Esophagus (tissue), 2 donors: Measurements from ENCODE around the gene DMBT1. TPM values are rescaled to one million over a fixed set of nuclear protein-coding genes. Genes with fewer than 3 reads are reported as not detected.

Experiments used
- H3K27ac ChIP-seq, 2 donors: one replicate each; pipeline ENCODE4 v1.5.1; 2013; ENCODE audit warnings: low read depth in 2 of 2, mild to moderate bottlenecking in 2 of 2, inconsistent platforms in 1 of 2, low read length in 1 of 2, moderate library complexity in 1 of 2
- H3K27me3 ChIP-seq, 2 donors: one replicate each; pipeline ENCODE4 v1.6.1; 2013; ENCODE audit warnings: low read length in 2 of 2, control low read depth in 1 of 2, mild to moderate bottlenecking in 1 of 2; ENCODE audit not compliant: insufficient read depth in 2 of 2, control insufficient read depth in 1 of 2
- H3K36me3 ChIP-seq, 2 donors: one replicate each; pipeline ENCODE4 v1.6.1; 2013; ENCODE audit warnings: low read length in 1 of 2; ENCODE audit not compliant: control insufficient read depth in 2 of 2, insufficient read depth in 2 of 2
- H3K4me1 ChIP-seq, 2 donors: one replicate each; pipeline ENCODE4 v1.6.1; 2013; ENCODE audit warnings: low read length in 1 of 2; ENCODE audit not compliant: control insufficient read depth in 2 of 2, insufficient read depth in 2 of 2
- H3K4me3 ChIP-seq, 2 donors: one replicate each; pipeline ENCODE4 v1.5.1; 2013; ENCODE audit warnings: low read length in 2 of 2, mild to moderate bottlenecking in 2 of 2, low read depth in 1 of 2, moderate library complexity in 1 of 2
- H3K9me3 ChIP-seq, 2 donors: one replicate each; pipeline ENCODE4 v1.6.1; 2013; ENCODE audit warnings: mild to moderate bottlenecking in 2 of 2, low read depth in 1 of 2, low read length in 1 of 2, moderate library complexity in 1 of 2; ENCODE audit not compliant: control insufficient read depth in 2 of 2, insufficient read depth in 1 of 2
- WGBS, 2 donors: extraction: QIAGEN DNeasy Blood & Tissue Kit; methylation state at CpG; one replicate each; pipeline ENCODE4 v1.1.7; 2013; 5-methylcytosine and 5-hydroxymethylcytosine counted together
- polyA plus RNA-seq, 2 donors: library from polyadenylated mRNA; stranded (reverse); fragments of 200-250 nt; gene quantifications; one replicate each; pipeline ENCODE4 v1.2.3, GENCODE V29; 2013
- donor health status: healthy with polysubstance abuse.
- donor health status: Bipolar disorder and iron deficiency.

Gene DMBT1
- polyA plus RNA-seq, 2 donors, result 0.16 to 0.35 TPM

GRCh38 chr10:122524811-122525210 is 35.7 kb upstream of the DMBT1 start:
- Histone ChIP-seq H3K9me3 (no peaks in the 10 kb centered on the region), H3K36me3 (no peaks in the 10 kb centered on the region), H3K4me3 (no peak overlapping the region), H3K27ac (no peak overlapping the region), H3K4me1 (no peaks in the 10 kb centered on the region), H3K27me3 (no peaks in the 10 kb centered on the region)
- WGBS, 2 donors, result 92 to 100% methylated on average over 3 of the region's 3 CpGs

DNA sequence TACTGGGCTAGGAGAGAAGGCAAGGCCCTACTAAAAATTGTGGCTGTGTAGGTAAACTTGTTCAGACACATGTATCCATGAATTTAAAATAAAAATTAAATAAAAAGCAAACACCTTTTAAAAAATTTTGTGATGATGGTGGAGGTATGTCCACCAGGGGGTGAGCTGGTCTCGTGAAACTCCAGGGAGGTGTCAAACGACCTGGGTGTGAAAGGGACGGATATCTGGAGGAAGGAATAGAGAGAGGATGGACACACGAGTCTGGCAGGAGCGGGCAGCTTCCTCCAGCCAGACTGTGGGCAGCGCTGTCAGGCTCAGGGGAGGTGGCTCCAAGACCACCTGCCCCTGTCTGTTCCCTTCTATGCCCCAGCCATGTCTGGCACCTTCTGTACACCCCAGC is 34.8 kb upstream of the DMBT1 start:
- no peaks in the 10 kb centered on the region for H3K36me3 ChIP-seq
- 48 to 50% methylated on average over 6 of the region's 6 CpGs for WGBS, 2 donors
- no peaks in the 10 kb centered on the region for H3K9me3 ChIP-seq
- no peaks in the 10 kb centered on the region for H3K4me1 ChIP-seq
- no peak overlapping the region for H3K4me3 ChIP-seq
- H3K27me3 ChIP-seq, result no peaks in the 10 kb centered on the region
- H3K27ac ChIP-seq, result no peak overlapping the region

DNA sequence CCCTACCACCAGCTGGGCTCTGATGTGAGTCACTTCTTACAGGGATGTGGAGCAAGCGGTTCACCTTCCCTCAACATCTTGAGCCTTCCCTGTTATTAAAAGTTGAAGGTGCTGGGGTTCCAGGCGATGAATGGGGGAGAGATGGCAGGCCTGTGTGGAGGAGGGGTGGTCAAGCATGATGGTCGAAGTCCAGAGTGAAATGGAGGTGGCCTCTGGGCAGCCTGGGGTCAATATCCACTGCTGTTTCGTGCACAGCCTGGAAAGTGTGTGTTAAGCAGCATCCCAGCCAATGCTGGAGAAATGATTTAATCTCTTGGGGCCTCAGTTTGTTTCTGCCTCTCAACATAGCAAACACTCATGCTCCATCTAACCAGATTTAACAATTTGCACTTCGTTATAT is 33.7 kb upstream of the DMBT1 start:
- Histone ChIP-seq H3K27me3 (no peaks in the 10 kb centered on the region), H3K4me3 (no peak overlapping the region), H3K9me3 (no peaks in the 10 kb centered on the region), H3K36me3 (no peaks in the 10 kb centered on the region), H3K4me1 (no peaks in the 10 kb centered on the region), H3K27ac (no peak overlapping the region)
- WGBS, 2 donors, result 78 to 82% methylated on average over 5 of the region's 5 CpGs

DNA sequence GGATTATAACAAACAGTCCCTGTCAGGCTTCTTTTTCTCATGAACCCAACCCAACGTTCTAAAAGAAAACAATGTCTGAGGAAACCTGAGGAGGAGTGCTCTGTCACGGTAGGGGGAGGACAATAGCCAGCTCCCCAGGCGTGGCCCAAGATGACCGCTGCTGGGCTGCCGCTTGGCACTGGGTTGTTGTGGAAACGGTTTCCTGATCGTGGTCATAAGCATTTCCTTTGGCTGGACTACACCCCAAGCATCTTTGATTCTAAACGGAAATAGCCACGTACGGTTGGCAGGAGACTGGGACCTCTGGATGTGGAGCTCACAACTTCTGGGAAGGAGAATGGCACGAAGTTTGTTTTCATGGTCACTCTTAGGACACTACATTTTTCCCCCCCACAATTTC is 30.4 kb upstream of the DMBT1 start:
- no peak overlapping the region for H3K4me3 ChIP-seq
- H3K27me3 ChIP-seq, result no peaks in the 10 kb centered on the region
- H3K36me3 ChIP-seq, result no peaks in the 10 kb centered on the region
- H3K4me1 ChIP-seq, result no peaks in the 10 kb centered on the region
- WGBS, 2 donors, result 67 to 71% methylated on average over 11 of the region's 11 CpGs
- H3K27ac ChIP-seq, result no peak overlapping the region
- no peaks in the 10 kb centered on the region for H3K9me3 ChIP-seq

DNA sequence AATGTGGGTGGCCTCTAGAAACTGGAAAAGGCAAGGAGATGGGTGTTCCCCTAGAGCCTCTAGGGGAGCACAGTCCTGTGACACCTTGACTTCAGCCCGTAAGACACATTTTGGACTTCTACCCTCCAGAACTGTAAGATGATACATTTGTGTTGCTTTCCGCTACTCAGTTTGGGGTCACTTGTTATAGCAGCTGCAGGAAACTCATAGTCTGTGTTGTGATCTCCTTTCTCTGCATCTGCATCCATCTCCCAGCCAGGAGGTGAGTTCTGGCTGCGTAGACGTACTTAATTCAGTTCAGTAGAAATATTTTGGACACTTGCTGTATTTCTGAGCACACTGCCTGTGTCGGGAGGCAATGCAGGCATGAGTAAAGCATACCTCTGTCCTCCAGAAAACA is 29.3 kb upstream of the DMBT1 start:
- no peak overlapping the region for H3K27ac ChIP-seq
- no peaks in the 10 kb centered on the region for H3K36me3 ChIP-seq
- WGBS, 2 donors, result 91 to 94% methylated on average over 5 of the region's 5 CpGs
- H3K4me1 ChIP-seq, result no peaks in the 10 kb centered on the region
- H3K27me3 ChIP-seq, result no peaks in the 10 kb centered on the region
- no peak overlapping the region for H3K4me3 ChIP-seq
- H3K9me3 ChIP-seq, result no peaks in the 10 kb centered on the region

- 12 to 25% methylated on average over 3 of the region's 3 CpGs for WGBS, 2 donors
- Histone ChIP-seq H3K4me3 (no peak overlapping the region), H3K27ac (no peak overlapping the region)
These were observed 28.6 kb upstream of the DMBT1 start for GRCh38 chr10:122531939-122532338.

GRCh38 chr10:122532601-122533296 is 27.8 kb upstream of the DMBT1 start:
- no peaks in the 10 kb centered on the region for H3K9me3 ChIP-seq
- H3K4me3 ChIP-seq, result no peak overlapping the region
- no peak overlapping the region for H3K27ac ChIP-seq
- 85 to 94% methylated on average over 6 of the region's 6 CpGs for WGBS, 2 donors
- no peaks in the 10 kb centered on the region for H3K27me3 ChIP-seq
- H3K4me1 ChIP-seq, result no peaks in the 10 kb centered on the region
- H3K36me3 ChIP-seq, result no peaks in the 10 kb centered on the region

More at GRCh38 chr10:122531939-122532338, 28.6 kb upstream of the DMBT1 start:
- Histone ChIP-seq H3K4me1 (no peaks in the 10 kb centered on the region), H3K9me3 (no peaks in the 10 kb centered on the region), H3K27me3 (no peaks in the 10 kb centered on the region), H3K36me3 (no peaks in the 10 kb centered on the region)

GRCh38 chr10:122537545-122537944 is 23.0 kb upstream of the DMBT1 start:
- Histone ChIP-seq H3K27ac (no peak overlapping the region), H3K9me3 (no peaks in the 10 kb centered on the region), H3K36me3 (no peaks in the 10 kb centered on the region), H3K4me3 (no peak overlapping the region), H3K27me3 (no peaks in the 10 kb centered on the region), H3K4me1 (no peaks in the 10 kb centered on the region)
- 92 to 97% methylated on average over 2 of the region's 2 CpGs for whole genome bisulfite sequencing, 2 donors

DNA sequence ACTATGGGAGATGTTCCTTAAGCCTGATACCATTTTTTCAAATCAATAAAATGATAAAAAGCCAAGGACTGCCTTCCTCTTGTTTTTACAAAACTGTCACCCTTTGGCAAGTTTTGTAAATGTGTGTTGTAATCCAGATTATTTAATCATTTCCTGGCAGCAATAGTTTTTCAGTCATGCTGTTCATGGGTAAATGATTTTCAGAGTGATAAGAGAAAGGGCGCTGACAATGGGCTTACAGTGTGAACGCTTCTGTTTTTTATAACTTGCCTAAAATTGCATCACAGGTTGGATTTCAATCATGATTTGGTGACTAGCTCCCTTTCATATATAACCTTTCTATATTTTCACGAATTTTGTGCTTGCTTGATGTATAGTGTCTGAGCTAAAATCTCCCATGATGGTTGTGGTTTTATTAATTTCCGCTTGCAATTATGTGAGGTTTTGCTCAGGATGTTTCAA is 19.0 kb upstream of the DMBT1 start:
- WGBS, 2 donors, result 32 to 48% methylated on average over 4 of the region's 4 CpGs

More for the DNA sequence above, 19.0 kb upstream of the DMBT1 start:
- Histone ChIP-seq H3K27ac (no peak overlapping the region), H3K4me1 (peaks cover 0 to 5% of the 10 kb centered on the region in 2 donors), H3K27me3 (no peaks in the 10 kb centered on the region), H3K36me3 (no peaks in the 10 kb centered on the region), H3K4me3 (no peak overlapping the region), H3K9me3 (no peaks in the 10 kb centered on the region)
